ENCODE data around the gene SGCA. TPM values are rescaled to one million over a fixed set of nuclear protein-coding genes. Genes with fewer than 3 reads are reported as not detected.

SGCA gene
- total RNA-seq, 1 experiment from 2014 or later = not detected

DNA sequence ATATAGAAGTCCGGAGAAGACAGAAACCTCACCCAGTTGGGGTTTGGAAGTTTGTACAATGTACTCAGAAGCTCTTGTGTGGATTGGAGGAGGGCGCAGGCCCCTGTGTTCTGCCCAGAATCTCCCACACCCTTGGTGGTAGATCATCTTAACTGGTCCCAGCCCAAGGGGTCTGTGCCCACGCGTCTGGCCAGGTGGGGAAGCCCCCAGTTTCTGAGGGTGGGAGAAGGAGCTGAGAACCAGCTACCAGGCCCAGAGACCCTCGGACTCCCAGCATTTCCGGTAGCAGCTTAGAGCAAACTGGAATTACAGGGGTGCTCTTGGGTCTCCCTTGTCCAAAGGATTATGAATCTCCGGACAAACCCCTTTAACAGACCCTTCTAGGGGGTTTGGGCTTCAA is 13.1 kb upstream of the SGCA start:
- TF ChIP-seq CTCF (IDR thresholded peaks at IDR 0.05; ENCODE audit: unreplicated experiment) = no peak

GRCh38 chr17:50153650-50154575 is 11.9 kb upstream of the SGCA start:
- Mint-ChIP-seq H3K27ac (ENCODE audit: low read depth, unreplicated experiment) (peak overlapping the region; percentile 10), H3K36me3 (ENCODE audit: insufficient read depth, unreplicated experiment) (no peaks in the 10 kb centered on the region), H3K27me3 (ENCODE audit: insufficient read depth, unreplicated experiment) (no peaks in the 10 kb centered on the region), H3K9me3 (ENCODE audit: unreplicated experiment) (no peaks in the 10 kb centered on the region), H3K4me1 (ENCODE audit: insufficient read depth, unreplicated experiment) (peaks cover 11% of the 10 kb centered on the region), H3K4me3 (ENCODE audit: unreplicated experiment) (no peak overlapping the region)
- intact Hi-C loops (cut with micrococcal nuclease) = no loop called here
- DNase-seq (ENCODE audit: unreplicated experiment) = peak; percentile 87
- ChIA-PET CTCF (interaction anchor here (0.6 to 2.5 kb wide), 8 partner anchors 14 to 194 kb away, joined by 3 to 10 read pairs (median 4); partner anchors contain the start of gene PDK2), POLR2A (interaction anchor here (0.5 to 3.6 kb wide), 6 partner anchors 28 to 97 kb away, joined by 3 to 25 read pairs (median 4); partner anchors contain the start of genes ITGA3 and PDK2)
- no TSS peak for BruUV-seq (replicated peaks)
- no peak for TF ChIP-seq CTCF (IDR thresholded peaks at IDR 0.05; ENCODE audit: unreplicated experiment)

More for the DNA sequence above, 13.1 kb upstream of the SGCA start:
- H3K4me3 Mint-ChIP-seq (ENCODE audit: unreplicated experiment) = peak overlapping the region; percentile 82
- ChIA-PET POLR2A (interaction anchor here (1.5 to 5.7 kb wide), 8 partner anchors 9 to 125 kb away, joined by 4 to 35 read pairs (median 12); partner anchors contain the start of genes ITGA3 and PDK2), CTCF (interaction anchor here (0.5 to 4.2 kb wide), 16 partner anchors 9 to 370 kb away, joined by 3 to 36 read pairs (median 4); partner anchors contain the start of genes COL1A1 and PDK2)
- no TSS peak for BruUV-seq (replicated peaks)
- DNase-seq (ENCODE audit: unreplicated experiment) = no peak
- H3K4me1 Mint-ChIP-seq (ENCODE audit: insufficient read depth, unreplicated experiment) = peaks cover 13% of the 10 kb centered on the region
- intact Hi-C loops (cut with micrococcal nuclease) = no loop called here
- no peaks in the 10 kb centered on the region for H3K36me3 Mint-ChIP-seq (ENCODE audit: insufficient read depth, unreplicated experiment)
- H3K9me3 Mint-ChIP-seq (ENCODE audit: unreplicated experiment) = no peaks in the 10 kb centered on the region
- H3K27ac Mint-ChIP-seq (ENCODE audit: low read depth, unreplicated experiment) = no peak overlapping the region
- H3K27me3 Mint-ChIP-seq (ENCODE audit: insufficient read depth, unreplicated experiment) = no peaks in the 10 kb centered on the region

DNA sequence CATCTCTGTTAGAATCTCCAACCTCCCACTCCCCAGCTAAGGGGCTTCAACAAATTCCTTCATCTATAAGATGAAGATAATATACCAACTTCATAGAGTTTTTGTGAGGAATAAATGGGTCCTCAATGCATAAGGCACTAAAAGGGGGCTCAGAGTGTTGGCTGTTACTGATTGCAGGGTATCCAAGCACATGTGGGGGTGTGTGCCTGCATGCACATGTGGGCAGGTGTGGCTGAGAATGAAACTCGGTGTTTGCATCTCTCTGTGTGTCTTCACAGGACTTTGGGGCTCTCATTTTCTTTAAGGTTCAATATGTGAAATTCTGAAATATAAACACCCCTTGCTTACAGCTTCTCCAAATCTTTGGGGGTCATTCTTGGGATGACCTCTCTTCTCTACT is 11.2 kb upstream of the SGCA start:
- no peaks in the 10 kb centered on the region for H3K27me3 Mint-ChIP-seq (ENCODE audit: insufficient read depth, unreplicated experiment)
- no peak overlapping the region for H3K27ac Mint-ChIP-seq (ENCODE audit: low read depth, unreplicated experiment)
- intact Hi-C loops (cut with micrococcal nuclease) = no loop called here
- peaks cover 11% of the 10 kb centered on the region for H3K4me1 Mint-ChIP-seq (ENCODE audit: insufficient read depth, unreplicated experiment)
- H3K9me3 Mint-ChIP-seq (ENCODE audit: unreplicated experiment) = no peaks in the 10 kb centered on the region
- ChIA-PET CTCF (interaction anchor here (0.6 to 2.5 kb wide), 10 partner anchors 14 to 458 kb away, joined by 3 to 10 read pairs (median 4); partner anchors contain the start of gene PDK2), POLR2A (interaction anchor here (1.0 to 3.6 kb wide), 4 partner anchors 60 to 98 kb away, joined by 3 to 25 read pairs (median 4); partner anchors contain the start of genes ITGA3 and PDK2)
- no peak for TF ChIP-seq CTCF (IDR thresholded peaks at IDR 0.05; ENCODE audit: unreplicated experiment)
- BruUV-seq (replicated peaks) = no TSS peak
- no peaks in the 10 kb centered on the region for H3K36me3 Mint-ChIP-seq (ENCODE audit: insufficient read depth, unreplicated experiment)
- no peak for DNase-seq (ENCODE audit: unreplicated experiment)
- no peak overlapping the region for H3K4me3 Mint-ChIP-seq (ENCODE audit: unreplicated experiment)
